HFFc6 (cell line): ENCODE measurements around the gene PILRA. TPM values are rescaled to one million over a fixed set of nuclear protein-coding genes. Genes with fewer than 3 reads are reported as not detected.
A peak's percentile ranks its signal among the peaks of the same experiment; 100 is the strongest.
"Not testable (repeated sequence)": the region's sequence is repeated elsewhere in the genome, so short reads cannot be mapped to it uniquely, and the experiment has no call there.

Experiments
- DNase-seq: peaks from one replicate; pipeline ENCODE4 v3.0.0-alpha.2; 2018
- H3K27ac Mint-ChIP-seq: 2 replicates; pipeline ENCODE4 v1.8.0; 2020; ENCODE audit warnings: mild to moderate bottlenecking, mixed read lengths
- H3K27me3 Mint-ChIP-seq: 2 replicates; pipeline ENCODE4 v1.8.0; 2021; ENCODE audit warnings: mild to moderate bottlenecking, moderate library complexity, mixed read lengths; ENCODE audit not compliant: insufficient read depth
- H3K36me3 Mint-ChIP-seq: 2 replicates; pipeline ENCODE4 v1.8.0; 2021; ENCODE audit warnings: low read depth, mixed read lengths
- H3K4me1 Mint-ChIP-seq: 2 replicates; pipeline ENCODE4 v1.8.0; 2020; ENCODE audit warnings: low read depth, mixed read lengths
- H3K4me3 Mint-ChIP-seq: 2 replicates; pipeline ENCODE4 v1.8.0; 2020; ENCODE audit warnings: mild to moderate bottlenecking, moderate library complexity, mixed read lengths
- H3K9me3 Mint-ChIP-seq: 2 replicates; pipeline ENCODE4 v1.8.0; 2020; ENCODE audit warnings: mild to moderate bottlenecking, mixed read lengths
- CTCF ChIP-seq: fragments of 200-600 bp; sonication (generic); IDR thresholded peaks from 2 replicates; pipeline ENCODE4 v1.5.0; 2021; ENCODE audit warnings: antibody characterized with exemption, mild to moderate bottlenecking
- total RNA-seq, 6 experiments: library from RNA; stranded (reverse); fragmentation: NEBNext Ultra II Directional; extraction: Animal tissue kit (Norgen Biotek cat#: 25700); gene quantifications; 2 replicates in 1 of 6; 3 replicates in 5 of 6; pipeline ENCODE4 v1.2.3, GENCODE V29; 2021

Gene PILRA
- total RNA-seq, 6 experiments from 2014 or later = 0.30 to 0.34 (median 0.31) TPM; not detected in 2

DNA sequence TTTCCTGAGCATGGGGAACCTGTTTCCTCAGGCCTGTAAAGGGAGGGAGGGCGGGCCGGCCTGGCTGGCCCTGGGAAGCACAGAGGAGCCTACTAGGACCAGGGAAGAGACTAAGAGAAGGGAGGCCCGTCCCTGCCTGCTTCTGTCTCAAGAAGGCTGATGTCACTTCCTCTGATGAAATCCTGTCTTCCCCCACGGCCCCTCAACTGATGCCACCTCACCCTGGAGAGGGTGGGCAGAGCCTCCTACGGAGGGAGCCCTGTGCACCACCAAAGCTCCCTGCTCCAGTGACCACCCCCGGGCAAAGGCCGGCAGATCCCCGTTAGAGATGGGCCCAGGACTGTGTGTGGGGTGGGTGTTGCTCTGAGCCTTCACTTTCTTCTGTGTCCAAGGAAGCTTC lies 1.0 kb upstream of the PILRA start:
- Mint-ChIP-seq H3K9me3 (no peaks in the 10 kb centered on the region), H3K27me3 (peaks cover 6% of the 10 kb centered on the region), H3K27ac (peak overlapping the region; percentile 70), H3K36me3 (no peaks in the 10 kb centered on the region), H3K4me1 (no peaks in the 10 kb centered on the region; the same call in 1 of the 2 replicates), H3K4me3 (no peak overlapping the region)
- peak; percentile 24 for DNase-seq
- no peak for TF ChIP-seq CTCF

- Mint-ChIP-seq H3K27ac (peak overlapping the region; percentile 70; the same call in 1 of the 2 replicates), H3K27me3 (peaks cover 6% of the 10 kb centered on the region), H3K4me3 (no peak overlapping the region), H3K9me3 (no peaks in the 10 kb centered on the region), H3K36me3 (no peaks in the 10 kb centered on the region), H3K4me1 (no peaks in the 10 kb centered on the region; the same call in 1 of the 2 replicates)
- no peak for TF ChIP-seq CTCF
- no peak for DNase-seq
These were observed 593 bp upstream of the PILRA start for GRCh38 chr7:100372694-100373093.

GRCh38 chr7:100373870-100374598 lies 747 bp downstream of the PILRA start:
- not testable (repeated sequence) for H3K27ac Mint-ChIP-seq

DNA sequence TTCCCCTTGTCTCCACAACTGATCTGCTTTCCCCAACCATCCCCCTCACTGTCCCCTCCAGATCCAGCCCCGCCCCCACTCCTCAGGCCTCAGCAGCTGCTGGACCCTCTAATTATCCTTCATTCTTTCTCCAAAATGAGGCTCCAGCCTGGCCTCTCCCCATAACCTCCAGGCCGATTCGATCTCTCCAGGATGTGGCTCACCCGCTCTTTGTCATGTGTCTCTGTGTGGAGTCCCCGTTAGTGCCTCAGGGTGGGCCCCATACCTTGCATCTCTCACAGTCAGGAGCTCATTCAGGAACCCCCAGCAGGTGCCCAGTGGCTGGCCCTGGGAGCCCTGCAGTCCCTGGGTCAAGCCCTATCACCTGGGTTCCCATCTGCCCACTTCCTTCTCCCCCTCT lies 1.3 kb downstream of the PILRA start:
- Mint-ChIP-seq H3K27me3 (peaks cover 6% of the 10 kb centered on the region), H3K36me3 (no peaks in the 10 kb centered on the region), H3K9me3 (no peaks in the 10 kb centered on the region), H3K27ac (no peak overlapping the region), H3K4me1 (no peaks in the 10 kb centered on the region; the same call in 1 of the 2 replicates), H3K4me3 (no peak overlapping the region)
- no peak for TF ChIP-seq CTCF
- no peak for DNase-seq

More at GRCh38 chr7:100373870-100374598, 747 bp downstream of the PILRA start:
- not testable (repeated sequence) for H3K4me1 Mint-ChIP-seq, H3K36me3 Mint-ChIP-seq, H3K27me3 Mint-ChIP-seq, H3K9me3 Mint-ChIP-seq, H3K4me3 Mint-ChIP-seq, DNase-seq

DNA sequence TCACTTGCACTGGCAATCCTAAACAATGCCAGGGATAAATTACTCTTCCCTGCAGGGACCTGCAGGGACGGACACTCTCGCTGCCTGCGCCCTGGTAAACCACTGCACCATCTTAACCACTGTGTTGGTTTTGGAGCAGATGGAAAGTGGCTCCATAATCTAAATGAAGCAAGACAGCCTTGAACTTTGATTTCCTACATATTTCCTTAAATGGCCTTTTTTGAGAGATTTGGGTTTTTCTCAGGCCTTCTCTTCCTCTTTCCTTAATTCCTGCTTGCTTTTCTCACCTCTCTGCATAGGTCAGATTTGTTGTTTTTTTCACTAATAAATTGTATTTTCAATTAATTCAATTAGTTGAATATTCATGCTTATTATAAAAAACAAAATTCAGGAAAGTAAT lies 2.8 kb downstream of the PILRA start:
- no peaks in the 10 kb centered on the region for H3K9me3 Mint-ChIP-seq
- no peak overlapping the region for H3K27ac Mint-ChIP-seq
- TF ChIP-seq CTCF = no peak
- no peaks in the 10 kb centered on the region for H3K36me3 Mint-ChIP-seq
- no peaks in the 10 kb centered on the region; the same call in 1 of the 2 replicates for H3K4me1 Mint-ChIP-seq
- no peak for DNase-seq
- H3K4me3 Mint-ChIP-seq = no peak overlapping the region
- H3K27me3 Mint-ChIP-seq = peaks cover 3% of the 10 kb centered on the region

- no peak for TF ChIP-seq CTCF
- no peaks in the 10 kb centered on the region; the same call in 1 of the 2 replicates for H3K9me3 Mint-ChIP-seq
- no peak overlapping the region for H3K4me3 Mint-ChIP-seq
- peaks cover 3% of the 10 kb centered on the region for H3K27me3 Mint-ChIP-seq
- no peak for DNase-seq
- H3K36me3 Mint-ChIP-seq = no peaks in the 10 kb centered on the region
- peaks cover 7% of the 10 kb centered on the region for H3K4me1 Mint-ChIP-seq
- H3K27ac Mint-ChIP-seq = no peak overlapping the region
These were observed 4.9 kb downstream of the PILRA start for GRCh38 chr7:100378114-100378755.
